ENCODE results near the gene RAB25.

DNA sequence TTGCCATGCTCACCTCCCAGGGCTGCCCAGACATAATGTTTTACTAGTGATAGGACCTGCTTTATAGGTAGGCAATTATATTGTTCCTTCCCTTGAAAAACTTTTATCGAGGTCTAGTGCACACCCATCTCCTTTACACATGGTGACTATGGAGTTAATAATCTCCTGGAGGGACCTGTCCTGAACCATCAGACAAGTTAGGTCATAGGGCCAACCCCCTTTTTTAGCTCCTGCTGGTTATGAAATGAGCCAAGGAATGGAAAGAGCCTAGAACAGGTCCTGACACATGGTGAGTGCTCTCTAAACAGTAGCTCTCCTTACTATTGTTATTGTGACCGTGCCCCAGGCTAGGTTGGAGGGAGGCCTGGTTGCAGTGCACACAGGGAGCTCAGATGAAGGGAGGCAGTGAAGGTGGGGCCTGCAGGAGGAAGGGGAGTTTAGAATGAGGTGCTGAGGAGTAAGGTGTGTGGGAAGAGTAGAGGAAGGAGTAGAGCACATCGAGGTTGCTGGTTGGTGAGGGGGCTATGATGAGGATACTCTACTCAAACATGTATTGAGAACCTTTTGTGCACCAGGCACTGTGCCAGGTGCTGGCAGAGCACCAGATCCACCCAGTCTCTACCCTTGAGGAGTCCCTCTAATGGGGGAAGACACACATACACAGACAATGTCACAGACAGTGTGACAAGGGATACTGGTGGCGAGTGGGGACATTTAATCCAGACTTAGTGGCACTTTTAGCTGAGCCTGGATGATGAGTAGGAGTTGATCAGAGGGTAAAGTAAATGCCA lies 39.4 kb downstream of the RAB25 start:
- TF ChIP-seq POLR2A (IDR thresholded peaks at IDR 0.05; ENCODE audit: low read length) (no peak), GATA1 (IDR thresholded peaks at IDR 0.05; ENCODE audit: low read depth, low read length) (no peak)
